GM19452 (cell line): ENCODE measurements around the gene ACOT6.
A peak's percentile ranks its signal among the peaks of the same experiment; 100 is the strongest.
"Not testable (repeated sequence)": the region's sequence is repeated elsewhere in the genome, so short reads cannot be mapped to it uniquely, and the experiment has no call there.

Experiments
- ATAC-seq: cut with Tn5 transposase; IDR thresholded peaks from one replicate; pipeline ENCODE4 v1.9.1; 2021; ENCODE audit not compliant: unreplicated experiment

ACOT6 gene, protein sequence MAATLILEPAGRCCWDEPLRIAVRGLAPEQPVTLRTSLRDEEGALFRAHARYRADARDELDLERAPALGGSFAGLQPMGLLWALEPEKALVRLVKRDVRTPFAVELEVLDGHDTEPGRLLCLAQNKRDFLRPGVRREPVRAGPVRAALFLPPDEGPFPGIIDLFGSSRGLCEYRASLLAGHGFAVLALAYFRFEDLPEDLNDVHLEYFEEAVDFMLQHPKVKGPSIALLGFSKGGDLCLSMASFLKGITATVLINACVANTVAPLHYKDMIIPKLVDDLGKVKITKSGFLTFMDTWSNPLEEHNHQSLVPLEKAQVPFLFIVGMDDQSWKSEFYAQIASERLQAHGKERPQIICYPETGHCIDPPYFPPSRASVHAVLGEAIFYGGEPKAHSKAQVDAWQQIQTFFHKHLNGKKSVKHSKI

GRCh38 chr14:73612339-73613045 is at the start of gene ACOT6:
ACOT6 (plus strand) TSS chr14:73612517; CDS start chr14:73612572, 55 bp downstream.
- ATAC-seq, result peak; percentile 75

DNA sequence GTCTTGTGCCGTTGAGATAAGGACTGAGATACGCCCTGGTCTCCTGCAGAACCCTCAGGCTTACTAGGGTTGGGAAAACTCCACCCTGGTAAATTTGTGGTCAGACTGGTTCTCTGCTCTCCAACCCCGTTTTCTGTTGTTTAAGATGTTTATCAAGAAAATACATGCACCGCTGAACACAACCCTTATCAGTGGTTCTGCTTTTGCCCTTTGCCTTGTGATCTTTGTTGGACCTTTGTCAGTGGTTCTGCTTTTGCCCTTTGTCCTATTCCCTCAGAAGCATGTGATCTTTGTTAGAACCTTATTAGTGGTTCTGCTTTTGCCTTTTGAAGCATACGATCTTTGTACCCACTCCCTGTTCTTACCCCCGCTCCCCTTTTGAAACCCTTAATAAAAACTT is 49.6 kb upstream of the ACOT6 start:
- ATAC-seq, result not testable (repeated sequence)

DNA sequence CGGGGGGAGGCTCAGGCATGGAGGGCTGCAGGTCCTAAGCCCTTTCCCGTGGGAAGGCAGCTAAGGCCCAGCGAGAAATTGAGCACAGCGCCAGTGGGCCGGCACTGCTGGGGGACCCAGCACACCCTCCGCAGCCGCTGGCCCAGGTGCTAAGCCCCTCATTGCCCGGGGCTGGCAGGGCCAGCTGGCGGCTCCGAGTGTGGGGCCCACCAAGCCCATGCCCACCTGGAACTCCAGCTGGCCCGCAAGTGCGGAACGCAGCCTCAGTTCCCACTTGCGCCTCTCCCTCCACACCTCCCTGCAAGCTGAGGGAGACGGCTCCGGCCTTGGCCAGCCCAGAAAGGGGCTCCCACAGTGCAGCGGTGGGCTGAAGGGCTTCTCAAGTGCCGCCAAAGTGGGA is 45.9 kb upstream of the ACOT6 start:
- not testable (repeated sequence) for ATAC-seq

- not testable (repeated sequence) for ATAC-seq
Observed at GRCh38 chr14:73566935-73567334, 45.4 kb upstream of the ACOT6 start.

- ATAC-seq, result no peak
Observed at GRCh38 chr14:73567358-73567757, 45.0 kb upstream of the ACOT6 start.

DNA sequence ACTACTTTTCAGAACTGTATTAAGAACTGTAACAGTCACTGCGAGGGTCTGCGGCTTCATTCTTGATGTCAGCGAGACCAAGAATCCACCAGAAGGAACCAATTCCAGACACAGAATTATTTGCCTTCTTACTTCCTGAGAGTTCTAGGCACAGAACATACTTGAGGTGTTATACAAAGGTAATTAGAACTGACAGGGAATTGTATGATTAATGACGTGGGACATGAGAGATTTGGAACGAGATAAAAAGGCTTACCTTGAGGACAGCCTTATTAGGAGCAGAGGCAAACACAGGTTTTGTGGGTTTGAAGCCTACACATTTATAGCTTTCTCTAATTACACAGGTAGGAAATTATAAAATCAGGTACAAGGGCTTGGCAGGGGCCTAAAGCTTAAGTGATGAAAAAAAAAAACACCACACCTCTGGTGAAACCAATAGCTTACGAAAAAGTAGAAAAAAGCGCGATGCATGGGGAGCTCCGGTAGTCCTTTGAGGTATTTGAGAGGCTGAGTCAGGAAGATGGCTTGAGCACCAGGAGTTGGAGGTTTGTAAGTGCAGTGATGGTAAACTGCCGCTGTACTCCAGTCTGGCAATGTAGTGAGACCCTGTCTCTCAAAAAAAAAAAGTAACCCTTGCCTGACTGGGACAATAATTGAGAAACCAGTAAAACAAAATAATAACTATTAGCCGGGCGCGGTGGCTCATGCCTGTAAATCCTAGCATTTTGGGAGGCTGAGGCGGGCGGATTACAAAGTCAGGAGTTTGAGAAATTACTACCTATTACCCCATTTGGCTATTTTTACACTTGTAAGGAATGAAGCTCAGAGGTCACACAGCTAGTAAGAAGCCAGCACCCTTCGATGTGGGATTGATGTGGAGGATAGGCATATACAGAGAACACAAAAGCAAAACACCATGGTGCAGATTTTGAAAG is 44.1 kb upstream of the ACOT6 start:
- no peak for ATAC-seq

- not testable (repeated sequence) for ATAC-seq
Observed at GRCh38 chr14:73568886-73569184, 43.5 kb upstream of the ACOT6 start.

GRCh38 chr14:73569185-73569958 is 42.9 kb upstream of the ACOT6 start, which contains the start of gene ACOT2:
ACOT2 (plus strand) TSS chr14:73569213; CDS start chr14:73569241, 28 bp downstream.
- peak; percentile 56 for ATAC-seq

GRCh38 chr14:73570913-73571312 is 41.4 kb upstream of the ACOT6 start:
- peak; percentile 44 for ATAC-seq

- ATAC-seq, result not testable (repeated sequence)
Observed at GRCh38 chr14:73573034-73573433, 39.3 kb upstream of the ACOT6 start.

DNA sequence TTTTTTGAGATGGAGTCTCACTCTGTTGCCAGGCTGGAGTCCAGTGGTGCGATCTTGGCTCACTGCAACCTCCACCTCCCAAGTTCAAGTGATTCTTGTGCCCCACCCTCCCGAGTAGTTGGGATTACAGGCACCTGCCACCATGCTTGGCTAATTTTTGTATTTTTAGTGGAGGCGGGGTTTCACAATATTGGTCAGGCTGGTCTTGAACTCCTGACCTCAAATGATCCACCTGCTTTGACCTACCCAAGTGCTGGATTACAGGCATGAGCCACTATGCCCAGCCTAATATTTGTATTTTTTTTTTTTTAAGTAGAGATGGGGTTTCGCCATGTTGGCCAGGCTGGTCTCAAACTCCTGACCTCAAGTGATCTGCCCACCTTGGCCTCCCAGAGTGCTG is 38.6 kb upstream of the ACOT6 start:
- not testable (repeated sequence) for ATAC-seq

GRCh38 chr14:73574251-73574650 is 38.1 kb upstream of the ACOT6 start:
- not testable (repeated sequence) for ATAC-seq

GRCh38 chr14:73576391-73576790 is 35.9 kb upstream of the ACOT6 start:
- no peak for ATAC-seq

DNA sequence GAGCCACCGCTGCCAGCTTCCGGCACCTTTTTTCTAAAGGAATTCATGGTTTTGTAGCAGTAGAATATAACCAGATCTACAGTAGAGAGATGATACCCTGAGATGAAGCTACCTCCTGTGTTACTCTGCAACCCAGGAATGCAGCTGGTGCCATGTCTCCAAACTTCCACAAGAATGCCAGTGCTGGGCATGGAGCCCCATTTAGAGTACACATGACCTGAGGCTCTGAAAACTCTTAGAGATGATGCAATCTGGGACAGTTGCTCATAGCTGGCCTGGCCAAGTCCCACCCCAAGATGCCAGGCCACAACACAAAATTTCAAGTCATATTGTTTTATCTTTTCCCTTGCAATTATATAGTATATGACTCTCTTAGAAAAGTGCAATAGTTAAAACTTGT is 35.1 kb upstream of the ACOT6 start:
- not testable (repeated sequence) for ATAC-seq

GRCh38 chr14:73582102-73582979 is 30.0 kb upstream of the ACOT6 start:
- not testable (repeated sequence) for ATAC-seq

DNA sequence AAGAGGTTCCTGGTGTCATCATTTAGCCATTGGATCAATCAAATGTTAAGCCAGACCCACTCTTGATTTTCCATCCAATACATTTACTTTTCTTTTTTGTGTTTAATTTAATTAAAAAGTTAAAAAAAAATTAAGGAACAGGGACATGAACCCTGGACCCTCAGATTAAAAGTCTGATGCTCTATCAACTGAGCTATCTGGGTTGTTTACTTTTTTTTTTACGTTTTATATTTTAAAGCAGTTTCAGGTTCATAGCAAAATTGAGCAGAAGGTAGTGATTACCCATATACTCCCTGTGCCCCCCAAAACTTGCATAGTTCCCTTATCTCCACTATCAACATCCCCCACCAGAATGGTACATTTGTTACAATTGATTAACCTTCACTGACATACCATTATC is 23.6 kb upstream of the ACOT6 start:
- no peak for ATAC-seq

DNA sequence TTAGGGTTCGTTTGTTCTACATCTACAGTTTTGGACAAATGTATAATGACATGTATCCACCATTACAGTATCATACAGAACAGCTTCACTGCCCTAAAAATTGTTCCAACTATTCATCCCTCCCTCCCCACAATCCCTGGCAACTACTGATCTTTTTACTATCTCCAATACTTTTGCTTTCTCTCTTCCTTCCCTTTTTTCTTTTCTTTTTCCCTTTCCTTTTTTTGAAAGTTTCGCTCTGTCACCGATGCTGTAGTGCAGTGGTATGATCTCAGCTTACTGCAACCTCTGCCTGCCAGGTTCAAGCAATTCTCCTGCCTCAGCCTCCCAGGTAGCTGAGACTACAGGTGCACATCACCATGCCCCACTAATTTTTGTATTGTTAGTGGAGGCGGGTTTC is 23.2 kb upstream of the ACOT6 start:
- no peak for ATAC-seq

DNA sequence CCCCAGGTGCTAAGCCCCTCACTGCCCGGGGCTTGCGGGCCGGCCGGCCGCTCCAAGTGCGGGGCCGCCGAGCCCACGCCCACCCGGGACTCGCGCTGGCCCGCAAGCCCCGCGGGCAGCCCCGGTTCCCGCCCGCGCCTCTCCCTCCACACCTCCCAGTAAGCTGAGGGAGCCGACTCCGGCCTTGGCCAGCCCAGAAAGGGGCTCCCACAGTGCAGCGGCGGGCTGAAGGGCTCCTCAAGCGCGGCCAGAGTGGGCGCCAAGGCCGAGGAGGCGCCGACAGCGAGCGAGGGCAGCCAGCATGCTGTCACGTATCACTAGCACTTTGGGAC is 21.7 kb upstream of the ACOT6 start:
- not testable (repeated sequence) for ATAC-seq

GRCh38 chr14:73591690-73592449 is 20.4 kb upstream of the ACOT6 start, which contains the start of gene ACOT4:
ACOT4 (plus strand) TSS chr14:73591873; CDS start chr14:73591960, 87 bp downstream.
- ATAC-seq, result peak; percentile 63
